Esophagus mucosa (tissue), 1 donor: ENCODE data around the gene KHSRP. TPM values are rescaled to one million over a fixed set of nuclear protein-coding genes. Genes with fewer than 3 reads are reported as not detected.

Source experiments
- ATAC-seq: fragments of 200-7000 bp; cut with Tn5 transposase; one replicate; pipeline ENCODE4 v1.9.1; 2020
- total RNA-seq: library from RNA; stranded (reverse); gene quantifications from one replicate; pipeline ENCODE4 v1.2.4, GENCODE V29; 2023
- donor health status: DM: yes; HTN: yes; CAD: no.

KHSRP gene, protein sequence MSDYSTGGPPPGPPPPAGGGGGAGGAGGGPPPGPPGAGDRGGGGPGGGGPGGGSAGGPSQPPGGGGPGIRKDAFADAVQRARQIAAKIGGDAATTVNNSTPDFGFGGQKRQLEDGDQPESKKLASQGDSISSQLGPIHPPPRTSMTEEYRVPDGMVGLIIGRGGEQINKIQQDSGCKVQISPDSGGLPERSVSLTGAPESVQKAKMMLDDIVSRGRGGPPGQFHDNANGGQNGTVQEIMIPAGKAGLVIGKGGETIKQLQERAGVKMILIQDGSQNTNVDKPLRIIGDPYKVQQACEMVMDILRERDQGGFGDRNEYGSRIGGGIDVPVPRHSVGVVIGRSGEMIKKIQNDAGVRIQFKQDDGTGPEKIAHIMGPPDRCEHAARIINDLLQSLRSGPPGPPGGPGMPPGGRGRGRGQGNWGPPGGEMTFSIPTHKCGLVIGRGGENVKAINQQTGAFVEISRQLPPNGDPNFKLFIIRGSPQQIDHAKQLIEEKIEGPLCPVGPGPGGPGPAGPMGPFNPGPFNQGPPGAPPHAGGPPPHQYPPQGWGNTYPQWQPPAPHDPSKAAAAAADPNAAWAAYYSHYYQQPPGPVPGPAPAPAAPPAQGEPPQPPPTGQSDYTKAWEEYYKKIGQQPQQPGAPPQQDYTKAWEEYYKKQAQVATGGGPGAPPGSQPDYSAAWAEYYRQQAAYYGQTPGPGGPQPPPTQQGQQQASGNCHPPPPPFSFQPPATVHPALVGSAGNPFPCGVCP
- total RNA-seq, result 148 TPM

- no peak for ATAC-seq
These were observed at the start of gene KHSRP for GRCh38 chr19:6424195-6424938. KHSRP (minus strand) TSS chr19:6424811; CDS start chr19:6424701, 110 bp downstream.

- ATAC-seq, result no peak
These were observed 49.0 kb upstream of the KHSRP start for GRCh38 chr19:6473647-6474046.

DNA sequence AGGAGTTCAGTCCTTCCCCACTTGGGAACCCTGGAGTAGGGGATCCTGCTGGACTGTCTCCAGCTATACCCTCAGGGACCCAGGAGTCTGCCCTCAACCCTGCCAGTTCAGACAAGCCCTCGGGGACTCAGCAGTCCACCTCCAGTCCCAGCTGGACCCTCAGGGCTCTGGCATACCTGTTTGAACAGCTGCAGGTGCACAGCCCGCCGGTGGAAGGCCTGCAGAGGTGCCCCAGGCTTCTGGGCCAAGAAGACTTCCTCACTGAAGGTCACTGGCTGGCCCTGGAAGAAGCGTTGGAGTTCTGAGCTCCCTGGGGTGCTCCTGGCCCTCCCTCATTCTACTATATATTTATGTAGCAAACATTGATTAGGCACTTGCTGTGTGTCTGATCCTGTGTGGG, 48.1 kb upstream of the KHSRP start:
- no peak for ATAC-seq

DNA sequence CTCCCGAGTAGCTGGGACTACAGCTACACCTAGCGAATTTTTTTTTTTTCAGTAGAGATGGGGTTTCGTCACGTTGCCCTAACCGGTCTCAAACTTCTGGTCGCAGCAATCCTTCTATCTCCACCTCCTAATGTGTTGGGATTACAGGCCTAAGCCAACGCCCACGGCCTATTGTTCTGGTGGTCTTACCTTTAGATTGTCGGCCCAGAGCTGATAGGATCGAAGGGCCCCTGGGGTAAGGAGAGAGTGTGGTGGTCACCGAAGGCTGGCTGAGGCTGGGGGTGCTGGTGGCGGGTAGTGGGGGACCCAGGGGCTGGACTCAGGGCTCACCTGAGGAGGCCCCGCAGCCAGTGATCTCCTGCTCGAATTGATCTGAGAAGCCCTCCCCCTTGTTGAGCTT, 46.5 kb upstream of the KHSRP start:
- ATAC-seq, result no peak

DNA sequence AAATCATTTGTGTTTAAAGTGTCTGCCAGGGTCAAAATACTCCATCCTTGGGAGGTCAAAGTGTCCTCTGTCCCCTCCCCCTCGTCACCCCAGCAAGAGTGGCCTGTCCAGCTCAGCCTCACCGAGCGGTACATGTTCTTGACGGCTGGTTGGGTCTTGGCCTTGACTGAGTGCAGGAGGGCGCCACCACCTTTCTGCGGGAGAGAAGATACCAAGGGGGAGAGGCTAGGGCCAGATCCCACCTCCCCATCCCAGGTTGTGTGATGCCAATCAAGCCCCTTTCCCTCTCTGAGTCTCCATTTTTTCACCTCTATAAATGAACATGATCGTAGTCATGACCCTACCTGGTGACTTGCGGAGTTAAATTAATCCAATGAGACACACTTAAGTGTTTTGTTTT, 45.6 kb upstream of the KHSRP start:
- ATAC-seq, result no peak

GRCh38 chr19:6467384-6467783, 42.8 kb upstream of the KHSRP start:
- no peak for ATAC-seq

GRCh38 chr19:6466526-6467248, 42.1 kb upstream of the KHSRP start:
- ATAC-seq, result no peak

GRCh38 chr19:6465663-6466062, 41.1 kb upstream of the KHSRP start:
- no peak for ATAC-seq

DNA sequence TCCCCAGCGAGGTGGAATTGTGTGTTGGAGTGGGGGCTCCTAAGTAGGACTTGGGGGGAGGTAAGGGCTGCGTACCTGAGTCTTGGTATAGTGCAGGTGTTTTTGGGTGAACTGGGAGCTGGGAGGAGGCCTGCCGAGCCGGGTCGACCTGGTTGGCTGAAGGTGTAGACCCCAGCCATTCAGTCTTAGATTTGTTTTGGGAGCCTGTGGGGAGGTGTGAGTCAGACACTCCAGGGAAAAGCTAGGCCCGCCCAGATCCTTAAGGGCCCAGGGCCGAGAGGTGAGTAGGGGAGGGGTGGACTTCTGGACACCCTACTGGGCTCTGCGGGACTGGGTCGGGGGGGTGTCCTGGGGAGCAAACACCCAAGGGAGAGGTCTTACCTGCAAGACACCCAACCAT, 40.4 kb upstream of the KHSRP start:
- no peak for ATAC-seq

DNA sequence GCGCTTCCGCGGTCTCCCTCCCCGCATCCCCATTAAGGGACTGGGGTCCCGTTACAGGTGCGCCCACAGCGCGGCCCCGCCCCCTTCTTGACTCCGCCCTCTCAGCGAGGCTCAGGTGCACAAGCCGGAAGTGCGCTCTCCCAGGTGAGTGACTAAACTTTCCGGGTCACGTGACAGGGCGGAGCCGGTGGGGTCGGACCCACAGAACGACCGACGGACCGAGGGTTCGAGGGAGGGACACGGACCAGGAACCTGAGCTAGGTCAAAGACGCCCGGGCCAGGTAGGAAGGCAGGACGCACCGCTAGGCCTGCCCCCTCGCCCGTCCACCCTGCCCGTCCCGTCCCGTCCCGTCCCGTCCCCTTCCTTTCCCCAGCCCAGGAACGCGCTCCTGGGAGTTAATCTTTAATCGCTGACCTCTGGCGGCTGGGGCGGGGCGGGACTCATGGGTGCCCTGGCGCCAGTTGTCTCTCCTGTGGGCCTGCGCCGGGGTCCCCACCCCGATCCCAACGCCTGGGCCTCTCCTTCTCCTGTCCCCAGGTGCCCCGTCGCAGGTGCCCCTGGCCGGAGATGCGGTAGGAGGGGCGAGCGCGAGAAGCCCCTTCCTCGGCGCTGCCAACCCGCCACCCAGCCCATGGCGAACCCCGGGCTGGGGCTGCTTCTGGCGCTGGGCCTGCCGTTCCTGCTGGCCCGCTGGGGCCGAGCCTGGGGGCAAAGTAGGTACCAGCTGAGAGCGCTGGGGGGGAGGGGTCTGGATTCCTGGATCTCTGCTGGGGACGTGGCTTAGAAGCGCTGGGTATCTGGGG, 39.7 kb upstream of the KHSRP start, which contains the start of gene CRB3:
Gene CRB3, plus strand, starts transcription at position 202 of the 804 bp plus-strand sequence. Its CDS starts 431 bp downstream, at position 633.
- peak; percentile 58 for ATAC-seq

- peak; percentile 69 for ATAC-seq
These were observed 35.7 kb upstream of the KHSRP start for GRCh38 chr19:6460099-6460884.

- peak; percentile 48 for ATAC-seq
These were observed 34.9 kb upstream of the KHSRP start, which contains the start of gene SLC25A23 for GRCh38 chr19:6459262-6460098. SLC25A23 (minus strand) TSS chr19:6459792; CDS start chr19:6459628, 164 bp downstream.

GRCh38 chr19:6458695-6459261, 34.2 kb upstream of the KHSRP start:
- peak; percentile 5 for ATAC-seq

DNA sequence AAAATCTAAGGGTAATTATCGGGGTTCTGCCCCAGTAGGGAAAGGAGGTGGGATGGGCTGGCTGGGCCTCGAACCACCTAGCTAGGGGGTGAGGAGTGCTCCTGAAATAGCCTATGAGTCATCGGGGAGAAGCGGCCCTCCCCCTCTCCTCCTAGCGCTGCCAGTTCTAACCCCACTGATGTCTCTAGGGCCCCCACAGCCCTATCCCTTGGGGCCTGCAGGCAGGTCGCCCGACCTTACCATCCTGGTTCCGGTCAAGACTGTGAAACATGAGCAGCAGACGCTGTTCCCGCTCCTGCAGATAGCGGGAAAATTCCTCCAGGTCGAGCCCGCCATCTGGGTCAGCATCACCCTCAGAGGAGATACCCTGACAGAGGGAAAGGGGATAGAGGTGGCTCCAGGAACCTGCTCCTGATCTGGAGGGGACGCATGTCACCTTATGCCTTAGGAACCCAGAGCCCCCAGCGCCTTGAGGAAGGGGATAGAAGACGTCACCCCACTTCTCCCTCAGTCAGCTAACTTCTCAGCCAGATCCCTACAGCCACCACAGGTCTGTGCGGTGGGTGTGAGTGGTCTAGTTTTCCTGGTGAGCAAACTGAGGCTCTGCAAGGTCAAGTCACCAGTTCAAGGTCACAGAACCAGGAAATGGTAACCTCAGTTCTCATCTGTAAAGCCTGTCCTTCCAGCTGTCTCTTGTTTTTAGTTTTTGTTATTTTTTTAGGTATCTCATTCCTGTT, 33.5 kb upstream of the KHSRP start:
- no peak for ATAC-seq

DNA sequence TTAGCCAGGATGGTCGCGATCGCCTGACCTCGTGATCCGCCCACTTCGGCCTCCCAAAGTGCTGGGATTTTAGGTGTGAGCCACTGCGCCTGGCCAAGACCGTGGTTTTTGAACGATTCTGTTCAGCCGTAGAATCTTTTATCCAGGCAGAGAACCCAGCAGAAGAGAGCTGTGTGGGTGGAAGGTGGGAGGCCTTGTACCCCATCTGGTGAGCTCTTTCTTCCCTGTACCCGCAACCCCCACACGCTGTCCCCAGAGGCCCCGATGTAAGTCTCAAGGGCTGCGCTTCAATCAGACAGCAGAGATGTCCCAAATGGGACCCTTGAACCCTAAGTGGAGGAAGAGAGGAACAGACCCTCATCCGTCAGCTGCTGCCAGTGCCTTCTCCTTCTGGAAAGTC, 31.3 kb upstream of the KHSRP start:
- no peak for ATAC-seq

DNA sequence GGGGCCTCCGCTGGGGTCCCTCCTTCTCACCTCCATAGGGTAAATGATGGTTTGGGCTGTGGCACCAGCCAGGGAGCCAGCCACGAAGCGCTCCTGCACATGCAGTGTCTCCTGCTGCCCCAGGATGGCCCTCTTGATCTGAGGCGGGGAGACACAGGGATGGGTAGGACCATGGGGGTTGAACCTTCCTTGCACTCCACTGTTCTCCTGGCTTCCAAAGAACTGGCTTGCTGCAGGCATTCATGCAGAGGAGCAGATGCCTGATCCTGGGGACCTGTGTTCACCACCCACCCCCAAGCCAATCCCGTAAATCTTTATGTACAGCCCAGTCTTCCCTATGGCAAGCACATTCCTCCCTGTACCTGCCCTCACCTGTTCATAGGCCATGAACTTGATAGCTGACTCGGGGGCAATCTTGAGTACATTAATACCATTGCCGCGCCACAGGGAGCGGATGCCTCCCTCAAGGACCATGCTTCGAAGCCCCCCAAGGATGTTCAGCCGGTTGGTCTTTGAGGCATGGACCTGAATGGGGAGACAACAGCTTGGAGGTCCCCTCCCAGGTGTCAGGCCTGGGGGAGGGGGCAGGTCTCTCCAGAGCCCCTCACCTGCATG, 29.4 kb upstream of the KHSRP start:
- ATAC-seq, result no peak

GRCh38 chr19:6452899-6453298, 28.3 kb upstream of the KHSRP start:
- ATAC-seq, result no peak

- ATAC-seq, result no peak
These were observed 27.6 kb upstream of the KHSRP start for GRCh38 chr19:6452223-6452614.
